ENCODE results near the gene BARD1. TPM values are rescaled to one million over a fixed set of nuclear protein-coding genes. Genes with fewer than 3 reads are reported as not detected.

BARD1 gene
- total and polyA plus RNA-seq, 2 donors (not counting 1 experiment from before 2014, with no cell fraction given) = 4.3 to 20.7 TPM

- no peak for TF ChIP-seq CTCF (IDR thresholded peaks at IDR 0.05)
- no peak for TF ChIP-seq EZH2 (IDR thresholded peaks at IDR 0.05; ENCODE audit: borderline replicate concordance, insufficient read depth, low read depth, low read length, poor library complexity, severe bottlenecking)
- no peak overlapping the region for H3K27ac ChIP-seq (ENCODE audit: low read length in 2 of 2)
- H3K79me2 ChIP-seq (ENCODE audit: control insufficient read depth, insufficient read depth, low read length) = no peaks in the 10 kb centered on the region
- H3K4me1 ChIP-seq (ENCODE audit: control insufficient read depth in 2 of 2, insufficient read depth in 2 of 2, low read length in 2 of 2) = no peaks in the 10 kb centered on the region
- no peak overlapping the region for H3K27ac Mint-ChIP-seq
- H3K4me2 ChIP-seq (replicated peaks; ENCODE audit: low read depth, low read length, poor library complexity, severe bottlenecking) = no peak overlapping the region
- H2AFZ ChIP-seq (ENCODE audit: insufficient read depth, low read depth, low read length, poor library complexity, severe bottlenecking) = no peak overlapping the region
- peaks cover 6 to 9% of the 10 kb centered on the region in 2 experiments for H3K36me3 ChIP-seq (replicated peaks in 1 of 2; ENCODE audit: control extremely low read depth in 1 of 2, control insufficient read depth in 1 of 2, extremely low read depth in 1 of 2, insufficient read depth in 2 of 2, low read length in 1 of 2)
- WGBS (ENCODE audit: insufficient coverage) = no CpG with 5 or more reads among the region's 1 CpG
- no peak overlapping the region for H3K9ac ChIP-seq (ENCODE audit: low read length)
- no peaks in the 10 kb centered on the region for H3K27me3 Mint-ChIP-seq
- no peaks in the 10 kb centered on the region for H4K20me1 ChIP-seq (ENCODE audit: control insufficient read depth, insufficient read depth, low read length, poor library complexity, severe bottlenecking)
- intact Hi-C loops (cut with micrococcal nuclease) = no loop called here
- no peak overlapping the region for H3K4me3 Mint-ChIP-seq
- H3K9me3 Mint-ChIP-seq (ENCODE audit: insufficient read depth) = no peaks in the 10 kb centered on the region
- no peak for DNase-seq
- no peak overlapping the region for H3K4me3 ChIP-seq (ENCODE audit: control extremely low read depth in 1 of 5, extremely low read depth in 1 of 5, insufficient read depth in 1 of 5, low read depth in 2 of 5, low read length in 4 of 5)
- no peaks in the 10 kb centered on the region for H3K27me3 ChIP-seq (replicated peaks in 1 of 4; ENCODE audit: control extremely low read depth in 1 of 4, control insufficient read depth in 3 of 4, insufficient read depth in 4 of 4, low read length in 3 of 4)
- no peak for ATAC-seq (ENCODE audit: low read depth)
- POLR2A ChIA-PET = no interaction called here
- CTCF ChIA-PET = no interaction called here
- peaks cover 8% of the 10 kb centered on the region for H3K4me1 Mint-ChIP-seq
- no peaks in the 10 kb centered on the region for H3K9me3 ChIP-seq (ENCODE audit: control extremely low read depth in 1 of 3, control insufficient read depth in 2 of 3, insufficient read depth in 1 of 3, low read length in 2 of 3)
Measured at GRCh38 chr2:214740867-214741395, 68.6 kb downstream of the BARD1 start.

GRCh38 chr2:214737188-214737587 is 72.3 kb downstream of the BARD1 start:
- intact Hi-C loops (cut with micrococcal nuclease) = no loop called here
- TF ChIP-seq CTCF (IDR thresholded peaks at IDR 0.05) = no peak
- TF ChIP-seq EZH2 (IDR thresholded peaks at IDR 0.05; ENCODE audit: borderline replicate concordance, insufficient read depth, low read depth, low read length, poor library complexity, severe bottlenecking) = no peak
- H3K36me3 ChIP-seq (replicated peaks in 1 of 2; ENCODE audit: control extremely low read depth in 1 of 2, control insufficient read depth in 1 of 2, extremely low read depth in 1 of 2, insufficient read depth in 2 of 2, low read length in 1 of 2) = no peaks in the 10 kb centered on the region
- no peak overlapping the region for H3K4me3 ChIP-seq (ENCODE audit: control extremely low read depth in 1 of 5, extremely low read depth in 1 of 5, insufficient read depth in 1 of 5, low read depth in 2 of 5, low read length in 4 of 5)
- H3K27me3 Mint-ChIP-seq = no peaks in the 10 kb centered on the region
- no peak overlapping the region for H3K27ac Mint-ChIP-seq
- no peak overlapping the region for H2AFZ ChIP-seq (ENCODE audit: insufficient read depth, low read depth, low read length, poor library complexity, severe bottlenecking)
- H3K4me1 Mint-ChIP-seq = peaks cover 8% of the 10 kb centered on the region
- no peak overlapping the region for H3K4me2 ChIP-seq (replicated peaks; ENCODE audit: low read depth, low read length, poor library complexity, severe bottlenecking)
- no peaks in the 10 kb centered on the region for H3K79me2 ChIP-seq (ENCODE audit: control insufficient read depth, insufficient read depth, low read length)
- H3K9ac ChIP-seq (ENCODE audit: low read length) = no peak overlapping the region
- ChIA-PET CTCF (no interaction called here), POLR2A (no interaction called here)
- ATAC-seq (ENCODE audit: low read depth) (no peak), DNase-seq (no peak)
- H3K27me3 ChIP-seq (replicated peaks in 1 of 4; ENCODE audit: control extremely low read depth in 1 of 4, control insufficient read depth in 3 of 4, insufficient read depth in 4 of 4, low read length in 3 of 4) = no peaks in the 10 kb centered on the region
- no peak overlapping the region for H3K27ac ChIP-seq (ENCODE audit: low read length in 2 of 2)
- no peaks in the 10 kb centered on the region for H3K4me1 ChIP-seq (ENCODE audit: control insufficient read depth in 2 of 2, insufficient read depth in 2 of 2, low read length in 2 of 2)
- H3K4me3 Mint-ChIP-seq = no peak overlapping the region
- no peaks in the 10 kb centered on the region for H4K20me1 ChIP-seq (ENCODE audit: control insufficient read depth, insufficient read depth, low read length, poor library complexity, severe bottlenecking)
- no peaks in the 10 kb centered on the region for H3K9me3 Mint-ChIP-seq (ENCODE audit: insufficient read depth)
- H3K9me3 ChIP-seq (ENCODE audit: control extremely low read depth in 1 of 3, control insufficient read depth in 2 of 3, insufficient read depth in 1 of 3, low read length in 2 of 3) = no peaks in the 10 kb centered on the region
- 60% methylated on average over 1 of the region's 3 CpGs for WGBS (ENCODE audit: insufficient coverage)
